HL-60 (cell line): ENCODE data around the gene SECTM1.

ENCODE experiments used
- DNase-seq, 2 experiments: peaks; one replicate each; pipeline ENCODE4 v3.0.0-alpha.2; 2010 to 2020; ENCODE audit warnings: low read depth in 1 of 2, low spot score in 1 of 2
- H3K27ac ChIP-seq: fragments of 250-450 bp; sonication (Bioruptor Pico); replicated peaks from 2 replicates; pipeline ENCODE4 v1.5.1; 2020; ENCODE audit warnings: mild to moderate bottlenecking, moderate library complexity
- H3K27me3 ChIP-seq: fragments of 250-450 bp; sonication (Bioruptor Pico); 2 replicates; pipeline ENCODE4 v1.5.1; 2021; ENCODE audit warnings: mild to moderate bottlenecking, moderate library complexity; ENCODE audit not compliant: insufficient read depth, poor library complexity, severe bottlenecking
- H3K4me3 ChIP-seq: replicated peaks from 2 replicates; pipeline ENCODE4 v1.5.1; 2011; ENCODE audit warnings: mild to moderate bottlenecking, control low read depth, low read length; ENCODE audit not compliant: insufficient read depth
- GABPA ChIP-seq: IDR thresholded peaks from 2 replicates; pipeline ENCODE4 v1.6.1; 2012; ENCODE audit warnings: low read depth
- POLR2AphosphoS5 ChIP-seq: IDR thresholded peaks from 2 replicates; pipeline ENCODE4 v1.6.1; 2012; ENCODE audit warnings: low read depth
- SPI1 ChIP-seq: IDR thresholded peaks from 2 replicates; pipeline ENCODE4 v1.6.1; 2012; ENCODE audit warnings: low read depth, mild to moderate bottlenecking, borderline replicate concordance
- TF ChIP-seq, protein P1 (sequence below): IDR thresholded peaks from one replicate; pipeline ENCODE4 v1.5.1; 2011; ENCODE audit warnings: low read length, control low read depth, inconsistent platforms; ENCODE audit not compliant: insufficient read depth
- TF ChIP-seq, protein P2 (sequence below): IDR thresholded peaks from 2 replicates; pipeline ENCODE4 v1.6.1; 2012; ENCODE audit warnings: low read depth; ENCODE audit not compliant: insufficient replicate concordance

The SECTM1 gene

DNA sequence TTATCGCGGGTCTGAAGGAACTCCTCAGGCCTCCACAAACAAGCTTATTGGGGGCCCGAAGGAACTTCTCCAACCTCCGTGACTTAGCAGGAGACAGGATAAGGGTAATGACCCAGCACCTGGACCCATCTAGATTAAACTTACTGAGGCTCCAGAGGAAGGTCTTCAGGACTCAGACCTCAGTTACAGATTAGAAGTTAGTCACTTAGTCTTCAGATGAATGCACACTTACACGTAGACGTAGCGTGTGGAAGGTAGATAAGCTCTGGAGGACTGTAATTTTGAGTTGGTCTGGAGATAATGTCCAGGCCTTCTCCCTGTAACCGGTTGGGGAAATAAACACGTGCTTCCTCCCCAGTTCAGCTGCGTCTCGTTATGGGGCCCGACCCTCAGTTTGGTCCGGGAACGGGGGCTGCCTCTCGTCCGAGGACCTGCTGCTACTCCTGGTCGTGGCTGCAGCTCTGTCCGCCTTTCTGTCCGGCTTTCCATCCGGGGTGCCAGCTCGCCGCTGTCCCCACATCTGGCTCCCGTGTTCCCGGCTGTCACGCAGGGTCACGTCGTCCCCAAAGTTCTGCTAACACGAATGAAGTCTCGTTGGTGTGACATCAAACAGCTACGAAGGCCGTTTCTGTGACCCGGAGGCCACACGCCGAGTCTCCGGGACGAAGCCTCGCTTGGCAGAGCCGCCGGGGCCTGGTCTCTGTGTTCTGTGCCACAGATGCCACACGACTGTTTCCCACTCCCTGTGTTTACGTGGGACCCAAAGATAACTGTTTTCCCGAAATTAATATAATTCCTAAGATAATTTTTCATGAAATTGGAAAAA is 11.8 kb upstream of the SECTM1 start:
- no peak for DNase-seq
- TF ChIP-seq SPI1 (no peak), GABPA (no peak), POLR2AphosphoS5 (no peak)
- TF ChIP-seq, protein P1, sequence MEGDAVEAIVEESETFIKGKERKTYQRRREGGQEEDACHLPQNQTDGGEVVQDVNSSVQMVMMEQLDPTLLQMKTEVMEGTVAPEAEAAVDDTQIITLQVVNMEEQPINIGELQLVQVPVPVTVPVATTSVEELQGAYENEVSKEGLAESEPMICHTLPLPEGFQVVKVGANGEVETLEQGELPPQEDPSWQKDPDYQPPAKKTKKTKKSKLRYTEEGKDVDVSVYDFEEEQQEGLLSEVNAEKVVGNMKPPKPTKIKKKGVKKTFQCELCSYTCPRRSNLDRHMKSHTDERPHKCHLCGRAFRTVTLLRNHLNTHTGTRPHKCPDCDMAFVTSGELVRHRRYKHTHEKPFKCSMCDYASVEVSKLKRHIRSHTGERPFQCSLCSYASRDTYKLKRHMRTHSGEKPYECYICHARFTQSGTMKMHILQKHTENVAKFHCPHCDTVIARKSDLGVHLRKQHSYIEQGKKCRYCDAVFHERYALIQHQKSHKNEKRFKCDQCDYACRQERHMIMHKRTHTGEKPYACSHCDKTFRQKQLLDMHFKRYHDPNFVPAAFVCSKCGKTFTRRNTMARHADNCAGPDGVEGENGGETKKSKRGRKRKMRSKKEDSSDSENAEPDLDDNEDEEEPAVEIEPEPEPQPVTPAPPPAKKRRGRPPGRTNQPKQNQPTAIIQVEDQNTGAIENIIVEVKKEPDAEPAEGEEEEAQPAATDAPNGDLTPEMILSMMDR = no peak
- TF ChIP-seq, protein P2, sequence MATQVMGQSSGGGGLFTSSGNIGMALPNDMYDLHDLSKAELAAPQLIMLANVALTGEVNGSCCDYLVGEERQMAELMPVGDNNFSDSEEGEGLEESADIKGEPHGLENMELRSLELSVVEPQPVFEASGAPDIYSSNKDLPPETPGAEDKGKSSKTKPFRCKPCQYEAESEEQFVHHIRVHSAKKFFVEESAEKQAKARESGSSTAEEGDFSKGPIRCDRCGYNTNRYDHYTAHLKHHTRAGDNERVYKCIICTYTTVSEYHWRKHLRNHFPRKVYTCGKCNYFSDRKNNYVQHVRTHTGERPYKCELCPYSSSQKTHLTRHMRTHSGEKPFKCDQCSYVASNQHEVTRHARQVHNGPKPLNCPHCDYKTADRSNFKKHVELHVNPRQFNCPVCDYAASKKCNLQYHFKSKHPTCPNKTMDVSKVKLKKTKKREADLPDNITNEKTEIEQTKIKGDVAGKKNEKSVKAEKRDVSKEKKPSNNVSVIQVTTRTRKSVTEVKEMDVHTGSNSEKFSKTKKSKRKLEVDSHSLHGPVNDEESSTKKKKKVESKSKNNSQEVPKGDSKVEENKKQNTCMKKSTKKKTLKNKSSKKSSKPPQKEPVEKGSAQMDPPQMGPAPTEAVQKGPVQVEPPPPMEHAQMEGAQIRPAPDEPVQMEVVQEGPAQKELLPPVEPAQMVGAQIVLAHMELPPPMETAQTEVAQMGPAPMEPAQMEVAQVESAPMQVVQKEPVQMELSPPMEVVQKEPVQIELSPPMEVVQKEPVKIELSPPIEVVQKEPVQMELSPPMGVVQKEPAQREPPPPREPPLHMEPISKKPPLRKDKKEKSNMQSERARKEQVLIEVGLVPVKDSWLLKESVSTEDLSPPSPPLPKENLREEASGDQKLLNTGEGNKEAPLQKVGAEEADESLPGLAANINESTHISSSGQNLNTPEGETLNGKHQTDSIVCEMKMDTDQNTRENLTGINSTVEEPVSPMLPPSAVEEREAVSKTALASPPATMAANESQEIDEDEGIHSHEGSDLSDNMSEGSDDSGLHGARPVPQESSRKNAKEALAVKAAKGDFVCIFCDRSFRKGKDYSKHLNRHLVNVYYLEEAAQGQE = no peak
- no peaks in the 10 kb centered on the region for H3K27me3 ChIP-seq
- H3K4me3 ChIP-seq = no peak overlapping the region
- H3K27ac ChIP-seq = no peak overlapping the region

DNA sequence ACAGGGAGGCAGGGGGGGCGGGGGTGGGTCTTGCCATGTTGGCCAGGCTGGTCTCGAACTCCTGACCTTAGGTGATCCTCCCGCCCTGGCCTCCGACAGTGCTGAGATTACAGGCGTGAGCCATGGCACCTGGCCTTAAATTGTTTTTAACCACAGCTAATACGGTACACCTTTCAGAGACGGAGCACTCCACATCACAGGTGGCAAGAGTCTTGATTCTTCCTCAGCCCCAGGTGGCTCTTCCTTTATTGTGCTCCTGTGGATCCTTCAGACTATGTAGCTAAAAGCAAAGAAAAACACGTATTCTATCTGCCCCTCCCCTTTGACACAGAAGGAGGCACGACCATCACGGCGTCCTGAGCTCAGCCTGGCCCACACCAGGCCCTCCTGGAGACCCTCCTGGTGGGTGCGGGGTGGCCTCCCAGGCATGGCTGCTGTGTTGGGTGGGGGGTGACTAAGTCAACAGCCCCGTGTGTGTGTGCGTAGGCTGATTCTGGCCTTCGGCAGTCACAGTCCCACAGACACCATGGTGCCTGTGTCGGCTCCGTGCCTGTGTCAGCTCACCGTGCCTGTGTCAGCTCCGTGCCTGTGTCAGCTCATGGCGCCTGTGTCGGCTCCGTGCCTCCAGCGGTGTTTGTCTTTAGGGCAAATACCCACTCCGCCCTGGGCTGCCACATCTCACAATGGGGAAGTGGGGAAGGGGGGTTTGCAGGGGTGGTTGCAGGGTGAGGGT is 10.8 kb upstream of the SECTM1 start:
- DNase-seq = no peak
- TF ChIP-seq SPI1 = peak; percentile 46; the same call in 1 of the 2 replicates
- no peak for TF ChIP-seq POLR2AphosphoS5
- no peak overlapping the region for H3K27ac ChIP-seq
- no peak overlapping the region for H3K4me3 ChIP-seq
- H3K27me3 ChIP-seq = no peaks in the 10 kb centered on the region

DNA sequence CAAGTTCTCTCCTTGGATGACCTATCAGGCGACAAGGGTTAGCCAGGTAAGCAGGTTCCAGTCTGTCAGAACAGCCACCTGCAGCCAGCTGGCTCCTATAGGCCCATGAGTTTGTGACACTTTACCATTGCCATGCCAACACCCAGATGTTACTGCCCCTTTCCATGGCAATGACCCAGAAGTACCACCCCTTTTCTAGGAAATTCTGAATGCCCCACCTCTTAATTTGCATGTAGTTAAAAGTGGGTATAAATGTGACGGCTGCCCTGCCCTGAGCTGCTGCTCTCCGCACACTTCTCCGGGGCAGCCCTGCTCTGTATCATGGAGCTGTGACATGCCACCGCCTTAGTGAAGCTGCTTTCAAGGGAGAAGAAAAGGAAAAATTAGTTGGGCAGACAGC is 10.0 kb upstream of the SECTM1 start:
- H3K27ac ChIP-seq = no peak overlapping the region
- DNase-seq = no peak
- no peak overlapping the region for H3K4me3 ChIP-seq
- H3K27me3 ChIP-seq = no peaks in the 10 kb centered on the region
- no peak for TF ChIP-seq POLR2AphosphoS5
- TF ChIP-seq, protein P2 = no peak
- TF ChIP-seq SPI1 = no peak
- TF ChIP-seq, protein P1 = no peak
- TF ChIP-seq GABPA = no peak

DNA sequence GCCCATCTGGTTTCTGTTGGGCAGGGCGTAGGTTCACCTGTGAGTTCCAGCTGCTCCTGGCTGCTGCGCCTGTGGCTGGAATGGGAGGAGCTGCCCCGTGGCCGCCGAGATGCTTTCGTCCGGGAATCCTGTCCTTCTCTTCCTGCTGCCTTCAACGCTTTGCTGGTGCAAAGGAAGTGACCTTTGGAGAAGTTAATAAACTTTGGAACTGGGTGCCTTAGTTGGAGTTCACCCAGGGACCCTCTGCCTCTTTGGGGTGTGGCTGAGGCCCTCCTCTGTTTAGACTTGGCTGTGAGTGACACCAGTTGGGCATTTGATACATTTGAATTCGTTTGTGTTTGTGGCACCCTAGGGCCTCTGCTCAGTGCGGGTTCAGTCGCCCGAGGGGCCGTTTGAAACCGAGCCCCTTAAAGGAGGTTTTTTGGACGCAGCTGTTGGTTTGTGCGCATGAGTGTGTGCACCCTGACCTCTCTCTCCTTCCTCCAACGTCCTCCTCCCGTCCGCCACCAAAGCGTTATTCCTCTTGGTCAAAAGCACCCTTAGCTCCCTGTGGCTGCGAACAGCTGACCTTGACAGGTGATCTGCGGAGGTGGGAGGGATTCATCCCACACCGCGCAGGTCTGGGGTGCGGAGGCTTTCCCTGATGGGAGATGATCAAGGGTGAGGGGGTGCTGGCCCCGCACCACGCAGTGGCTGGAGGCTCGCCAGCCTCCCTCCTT is 9.0 kb upstream of the SECTM1 start:
- no peak for DNase-seq
- Histone ChIP-seq H3K27ac (no peak overlapping the region), H3K27me3 (no peaks in the 10 kb centered on the region), H3K4me3 (no peak overlapping the region)
- no peak for TF ChIP-seq SPI1
- TF ChIP-seq, protein P2 = no peak
- TF ChIP-seq POLR2AphosphoS5 = no peak
- TF ChIP-seq, protein P1 = no peak
- no peak for TF ChIP-seq GABPA
